Activated gamma-delta T cell treated with anti-CD3 and anti-CD28 coated beads, Interleukin-2, amount 50 U/mL, for 16 hours (primary cell): ENCODE data around the gene USP5.
A peak's percentile ranks its signal among the peaks of the same experiment; 100 is the strongest.
"Not testable (repeated sequence)": the region's sequence is repeated elsewhere in the genome, so short reads cannot be mapped to it uniquely, and the experiment has no call there.

Source experiments
- DNase-seq: peaks from one replicate; pipeline ENCODE4 v3.0.0-alpha.2; 2020; ENCODE audit warnings: low read depth

The USP5 gene

DNA sequence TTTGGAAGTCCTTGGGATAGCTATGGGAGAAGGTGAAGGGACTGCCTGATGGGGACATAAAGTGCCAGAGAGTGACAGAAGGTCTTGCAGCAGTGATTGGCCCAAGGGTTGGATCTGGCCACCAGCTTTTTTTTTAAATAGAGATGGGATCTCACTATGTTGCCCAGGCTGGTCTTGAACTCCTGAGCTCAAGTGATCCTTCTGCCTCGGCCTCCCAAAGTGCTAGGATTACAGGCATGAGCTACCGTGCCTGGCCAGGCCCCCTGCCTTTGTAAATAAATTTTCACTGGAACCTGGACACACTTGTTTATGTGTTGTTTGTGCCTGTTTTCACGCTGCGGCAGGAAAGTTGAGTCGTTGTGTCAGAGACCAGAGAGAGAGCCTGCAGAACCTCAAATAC lies 13.4 kb downstream of the USP5 start:
- DNase-seq = not testable (repeated sequence)

DNA sequence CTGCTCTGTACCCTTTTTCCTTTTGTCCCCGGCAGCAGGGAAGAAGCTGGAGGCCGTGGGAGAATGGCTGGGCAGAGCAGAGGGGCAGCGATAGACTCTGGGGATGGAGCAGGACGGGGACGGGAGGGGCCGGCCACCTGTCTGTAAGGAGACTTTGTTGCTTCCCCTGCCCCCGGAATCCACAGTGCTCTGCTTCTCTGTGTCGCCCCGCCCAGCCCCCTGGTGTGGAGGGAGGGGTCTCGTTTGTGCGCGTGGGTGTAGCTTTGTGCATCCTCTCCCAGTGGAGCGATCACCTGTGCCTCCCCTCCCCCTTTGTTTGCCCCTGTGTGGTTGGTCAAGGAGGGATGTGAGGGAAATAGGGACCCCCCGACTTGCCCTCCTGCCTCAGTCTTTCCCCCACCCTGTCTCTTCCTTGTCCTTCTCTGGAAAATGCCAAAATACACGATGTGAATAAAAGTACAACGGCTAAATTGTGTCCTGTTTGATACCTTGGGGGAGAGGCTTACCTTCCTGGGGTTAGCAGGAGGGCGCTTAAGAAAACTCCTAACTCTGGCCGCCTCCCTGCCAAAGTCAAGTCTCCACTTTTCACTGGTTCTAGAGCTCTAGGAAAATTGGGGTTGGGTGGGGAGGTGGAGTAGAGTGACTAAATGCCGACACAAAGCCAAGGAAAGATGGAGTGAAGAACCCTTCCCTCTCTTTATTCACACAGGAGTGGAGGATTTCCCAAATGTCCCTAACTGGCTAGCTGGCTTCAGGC lies 14.4 kb downstream of the USP5 start:
- DNase-seq = no peak

DNA sequence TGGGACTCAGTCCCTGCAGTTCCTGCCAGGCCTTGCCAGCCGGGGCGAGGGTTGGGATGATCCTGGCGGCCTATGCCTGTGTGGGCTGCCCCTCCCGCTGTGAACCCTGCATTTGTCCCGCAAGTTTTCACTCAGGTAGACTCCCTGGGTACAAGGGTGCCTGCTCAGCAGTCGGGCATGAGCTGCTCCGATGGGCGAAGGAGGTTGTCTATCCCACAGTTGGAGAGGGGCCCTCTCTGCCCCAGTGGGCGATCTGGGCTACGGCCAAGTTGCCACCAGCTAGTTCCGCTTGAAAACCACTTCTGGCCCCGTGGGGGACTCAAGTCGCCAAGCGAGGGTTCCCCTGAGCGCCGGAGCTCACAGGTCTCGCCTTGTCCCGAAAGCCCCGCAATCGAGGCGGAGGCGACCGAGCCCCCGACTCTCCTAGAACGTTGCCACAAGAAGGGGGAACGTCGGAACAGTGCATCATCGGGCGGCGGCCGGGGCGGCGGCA lies 15.0 kb downstream of the USP5 start:
- no peak for DNase-seq

DNA sequence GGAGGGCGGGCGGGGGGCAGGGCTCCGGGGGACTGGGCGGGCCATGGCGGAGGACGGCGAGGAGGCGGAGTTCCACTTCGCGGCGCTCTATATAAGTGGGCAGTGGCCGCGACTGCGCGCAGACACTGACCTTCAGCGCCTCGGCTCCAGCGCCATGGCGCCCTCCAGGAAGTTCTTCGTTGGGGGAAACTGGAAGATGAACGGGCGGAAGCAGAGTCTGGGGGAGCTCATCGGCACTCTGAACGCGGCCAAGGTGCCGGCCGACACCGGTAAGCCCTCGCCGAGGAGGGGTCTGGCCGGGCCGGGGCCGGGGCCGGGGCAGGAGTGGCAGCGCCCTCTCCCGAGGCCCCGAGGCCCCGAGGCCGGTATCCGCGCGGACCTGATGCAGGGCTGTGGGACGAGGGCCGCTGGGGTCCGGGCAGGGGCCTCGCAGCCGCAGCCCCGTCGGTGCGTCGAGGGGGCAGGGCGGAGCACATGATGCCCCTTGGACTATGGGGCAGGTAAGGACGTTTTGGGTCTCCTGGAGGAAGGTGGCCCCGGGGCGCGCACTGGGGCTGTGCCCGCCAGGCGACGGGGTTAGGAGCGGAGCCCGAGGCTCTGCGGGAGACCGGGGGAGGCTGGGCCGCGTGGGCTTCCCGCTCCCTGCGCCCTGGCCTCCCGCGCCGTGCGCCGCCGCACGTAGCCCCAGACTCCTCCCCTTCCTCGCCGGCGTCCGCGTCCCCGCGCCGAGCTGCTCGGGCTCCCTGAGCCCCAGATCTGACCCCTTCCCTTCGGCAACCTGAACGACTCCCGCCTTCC lies 15.7 kb downstream of the USP5 start, which contains the start of gene TPI1:
TPI1 (plus strand) TSS at position 119 of the 798 bp plus-strand sequence; CDS start at position 155, 36 bp downstream.
- peak; percentile 60 for DNase-seq

DNA sequence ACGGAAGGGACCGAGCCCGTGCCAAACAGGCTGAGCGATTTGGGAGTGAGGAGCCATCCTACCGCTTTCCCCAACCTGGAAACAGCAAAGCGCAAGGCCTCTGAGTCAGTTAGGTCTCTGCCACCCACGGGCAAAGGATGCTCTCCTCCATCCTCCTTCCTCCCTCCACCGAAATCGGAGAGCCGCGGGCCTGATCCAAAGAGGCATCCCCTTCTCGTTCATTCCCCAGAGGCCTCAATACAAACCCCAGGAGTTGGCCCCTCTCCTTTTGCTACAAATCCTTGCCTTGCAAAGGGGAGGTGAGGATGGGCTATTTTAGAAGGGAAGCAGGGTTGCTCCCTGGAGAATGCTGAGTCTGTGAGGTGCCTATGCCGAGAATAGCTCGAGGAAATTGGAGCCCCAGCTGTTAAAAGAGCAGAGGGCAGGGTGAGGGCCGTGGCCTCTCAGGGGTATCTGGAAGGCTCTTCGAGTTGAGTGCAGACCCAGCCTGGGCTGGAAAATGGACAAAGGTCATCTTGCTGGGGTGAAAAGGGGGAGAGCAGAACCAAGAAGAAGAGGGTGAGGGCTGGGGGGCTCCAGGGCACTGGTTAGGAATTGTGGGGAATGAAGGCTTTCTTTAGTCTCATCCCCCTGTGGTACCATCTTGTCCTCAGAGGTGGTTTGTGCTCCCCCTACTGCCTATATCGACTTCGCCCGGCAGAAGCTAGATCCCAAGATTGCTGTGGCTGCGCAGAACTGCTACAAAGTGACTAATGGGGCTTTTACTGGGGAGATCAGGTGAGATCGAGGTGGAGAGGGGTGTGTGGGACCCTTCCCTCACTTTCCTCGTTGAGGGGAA lies 16.5 kb downstream of the USP5 start:
- DNase-seq = no peak

DNA sequence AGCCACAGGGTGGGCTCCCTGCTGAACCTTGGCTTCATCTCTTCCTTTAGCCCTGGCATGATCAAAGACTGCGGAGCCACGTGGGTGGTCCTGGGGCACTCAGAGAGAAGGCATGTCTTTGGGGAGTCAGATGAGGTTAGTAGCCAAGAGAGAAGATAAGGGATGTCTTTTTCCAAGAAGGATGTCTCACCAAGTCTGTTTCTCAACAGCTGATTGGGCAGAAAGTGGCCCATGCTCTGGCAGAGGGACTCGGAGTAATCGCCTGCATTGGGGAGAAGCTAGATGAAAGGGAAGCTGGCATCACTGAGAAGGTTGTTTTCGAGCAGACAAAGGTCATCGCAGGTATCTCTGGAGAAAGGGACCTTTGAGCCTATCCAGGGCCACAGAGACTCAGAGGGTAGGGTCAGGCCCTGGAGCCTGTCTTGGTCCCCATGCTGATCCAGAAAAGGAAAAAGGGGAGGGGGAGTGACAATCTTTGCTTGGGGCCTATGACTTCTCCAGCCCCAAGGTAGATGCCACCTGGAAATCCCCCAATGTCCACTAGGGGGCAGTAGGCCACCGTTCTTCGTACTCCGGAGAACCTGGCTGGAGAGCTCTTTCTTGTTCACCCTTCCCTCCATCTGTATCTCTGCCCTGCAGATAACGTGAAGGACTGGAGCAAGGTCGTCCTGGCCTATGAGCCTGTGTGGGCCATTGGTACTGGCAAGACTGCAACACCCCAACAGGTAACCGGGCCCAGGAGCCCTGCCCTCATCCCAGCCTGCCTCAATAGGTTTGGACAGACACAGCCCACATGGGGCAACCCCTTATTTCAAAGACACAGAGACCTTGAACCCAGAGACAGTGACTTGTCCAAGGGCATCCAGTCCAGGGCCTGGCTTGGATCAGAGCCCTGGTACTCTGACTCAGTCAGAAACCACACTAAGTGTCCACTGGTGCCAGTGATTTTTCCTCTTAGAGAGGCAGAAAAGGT lies 17.4 kb downstream of the USP5 start:
- peak; percentile 80 for DNase-seq

DNA sequence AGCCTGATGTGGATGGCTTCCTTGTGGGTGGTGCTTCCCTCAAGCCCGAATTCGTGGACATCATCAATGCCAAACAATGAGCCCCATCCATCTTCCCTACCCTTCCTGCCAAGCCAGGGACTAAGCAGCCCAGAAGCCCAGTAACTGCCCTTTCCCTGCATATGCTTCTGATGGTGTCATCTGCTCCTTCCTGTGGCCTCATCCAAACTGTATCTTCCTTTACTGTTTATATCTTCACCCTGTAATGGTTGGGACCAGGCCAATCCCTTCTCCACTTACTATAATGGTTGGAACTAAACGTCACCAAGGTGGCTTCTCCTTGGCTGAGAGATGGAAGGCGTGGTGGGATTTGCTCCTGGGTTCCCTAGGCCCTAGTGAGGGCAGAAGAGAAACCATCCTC lies 18.4 kb downstream of the USP5 start:
- DNase-seq = not testable (repeated sequence)

DNA sequence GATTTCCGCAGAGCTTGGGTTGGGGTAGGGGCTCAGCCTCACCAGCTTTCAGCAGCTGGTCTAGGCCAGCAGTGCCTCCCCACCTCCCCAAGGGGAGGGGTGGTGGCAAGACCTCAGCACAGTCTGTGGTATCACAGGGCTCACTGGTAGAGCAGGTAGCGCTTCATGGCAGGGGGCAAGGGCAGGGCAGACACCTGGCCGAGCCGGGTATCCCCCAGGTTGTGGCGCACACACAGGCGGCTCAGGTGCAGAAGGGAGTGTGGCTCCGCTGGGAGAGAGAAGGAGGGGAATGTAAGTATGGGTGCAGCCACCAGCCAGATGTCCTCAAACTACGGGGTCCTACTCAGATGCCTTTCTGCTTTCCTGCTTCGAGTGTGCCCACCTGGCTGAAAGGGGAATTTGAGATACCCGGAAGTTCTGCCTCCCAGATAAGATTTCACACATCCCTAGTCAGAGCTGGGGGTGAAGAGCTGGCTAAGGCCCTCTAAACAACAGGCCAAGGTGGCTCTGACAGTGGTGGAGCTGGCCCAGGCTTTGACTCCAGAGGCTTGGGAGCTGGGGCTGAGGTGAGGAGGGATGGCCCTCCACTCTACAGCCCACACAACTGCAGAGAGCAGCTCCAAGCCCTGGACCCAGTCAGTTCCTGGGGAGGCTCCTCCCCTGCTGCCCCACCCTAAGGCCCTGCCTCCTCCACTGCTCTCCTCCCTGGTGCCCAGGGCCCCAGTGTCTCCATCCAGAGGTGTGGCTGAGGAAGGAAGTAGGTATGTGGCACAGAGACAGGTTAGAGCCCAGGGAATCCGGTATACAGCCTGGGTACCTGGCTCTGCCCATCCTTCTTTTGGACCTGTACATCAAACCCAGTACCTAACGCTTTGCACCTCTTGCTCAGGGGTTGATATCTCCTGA lies 19.4 kb downstream of the USP5 start:
- no peak for DNase-seq

DNA sequence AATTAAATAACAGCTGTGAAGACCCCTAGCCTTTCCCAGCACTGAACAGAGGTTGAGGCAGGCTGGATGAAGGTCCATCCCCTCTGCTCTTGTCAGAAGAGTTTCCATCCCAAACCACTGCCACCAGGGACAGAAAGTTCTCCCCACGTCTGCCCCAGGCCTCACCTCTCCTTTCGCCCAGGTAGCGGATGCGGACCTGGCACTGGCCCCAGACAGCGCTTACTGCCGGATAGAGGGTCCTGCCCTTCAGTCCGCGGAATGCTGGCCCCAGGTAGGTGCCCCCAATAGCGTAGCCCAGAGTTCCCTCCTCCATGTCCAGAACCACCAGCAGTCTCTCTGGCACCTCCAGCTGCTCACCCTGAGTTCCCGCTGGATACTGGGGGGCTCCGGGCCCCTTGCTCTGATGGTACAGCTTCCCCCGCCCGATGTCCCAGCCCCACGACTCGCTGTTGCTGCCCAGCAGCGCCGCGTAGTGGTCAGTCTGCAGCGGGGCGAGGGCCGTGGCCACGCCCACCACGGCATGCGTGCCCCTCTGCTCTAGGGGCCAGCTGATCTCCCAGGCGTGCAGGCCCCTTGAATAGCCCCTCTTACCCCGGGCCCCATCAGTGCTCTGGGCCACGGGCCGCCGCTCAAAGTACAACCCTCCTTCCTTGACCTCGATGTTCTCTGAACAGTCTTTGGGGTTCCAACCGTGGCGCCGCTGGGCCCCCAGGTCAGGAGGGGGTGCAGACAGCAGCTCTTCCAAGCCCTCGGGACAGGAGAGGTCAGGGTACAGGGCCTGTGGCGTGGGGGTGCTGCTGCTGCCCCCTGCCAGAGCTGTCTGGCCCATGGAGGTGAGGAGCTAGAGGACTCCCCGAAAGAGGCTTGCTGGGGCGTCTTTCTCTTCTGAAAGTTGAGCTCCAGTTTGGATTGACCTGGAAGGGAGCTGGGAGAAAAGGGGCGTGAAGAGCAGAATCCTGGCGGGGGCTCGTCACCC lies 20.4 kb downstream of the USP5 start:
- peak; percentile 71 for DNase-seq

DNA sequence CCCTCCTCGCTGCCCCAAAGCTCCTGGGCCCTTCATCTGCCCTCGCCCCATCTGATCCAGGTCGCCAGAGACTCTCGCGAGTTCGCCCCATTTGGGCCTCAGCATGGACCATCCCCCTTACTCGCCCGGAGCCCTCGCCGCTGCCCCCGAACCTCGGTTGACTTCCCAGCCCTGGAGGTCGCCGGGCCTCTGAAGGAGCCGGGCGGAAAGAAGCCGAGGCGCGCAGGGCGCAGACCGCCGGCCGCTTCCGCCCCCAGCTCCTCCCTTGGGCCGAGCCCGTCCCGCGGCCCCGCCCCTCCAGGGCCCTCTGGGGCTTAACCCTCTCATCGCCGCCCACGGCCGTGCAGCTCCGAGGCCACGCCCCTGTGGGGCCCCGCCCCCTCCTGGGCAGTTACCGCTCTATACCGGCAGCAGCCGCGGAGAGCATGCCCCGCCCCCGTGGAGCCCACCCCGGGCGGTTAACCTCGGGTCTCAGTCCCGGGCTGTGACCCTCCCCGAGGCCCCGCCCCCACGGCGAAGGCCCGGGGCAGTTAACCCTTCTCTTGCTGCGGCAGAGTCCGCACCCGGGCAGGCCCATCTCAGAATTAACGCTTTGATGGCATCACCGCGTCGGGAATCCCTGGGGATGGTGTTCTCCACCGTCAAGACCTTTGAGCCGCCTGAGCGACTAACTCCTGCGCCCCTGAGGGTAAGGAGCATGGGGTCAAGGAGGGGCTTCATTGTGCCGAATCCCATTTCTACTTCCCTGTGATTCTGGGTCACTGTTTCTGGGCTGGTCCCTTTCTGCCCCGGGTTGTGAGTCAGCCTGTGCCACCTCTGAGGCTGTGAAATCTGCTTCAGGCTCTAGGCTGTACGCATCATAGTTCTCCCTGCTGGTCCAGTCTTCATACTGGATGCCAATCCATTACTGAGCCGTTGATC lies 21.4 kb downstream of the USP5 start, which contains the start of gene SPSB2:
SPSB2 (minus strand) TSS at position 210 of the 921 bp plus-strand sequence. CDS start 402 bp downstream, outside the sequence.
- peak; percentile 99 for DNase-seq

DNA sequence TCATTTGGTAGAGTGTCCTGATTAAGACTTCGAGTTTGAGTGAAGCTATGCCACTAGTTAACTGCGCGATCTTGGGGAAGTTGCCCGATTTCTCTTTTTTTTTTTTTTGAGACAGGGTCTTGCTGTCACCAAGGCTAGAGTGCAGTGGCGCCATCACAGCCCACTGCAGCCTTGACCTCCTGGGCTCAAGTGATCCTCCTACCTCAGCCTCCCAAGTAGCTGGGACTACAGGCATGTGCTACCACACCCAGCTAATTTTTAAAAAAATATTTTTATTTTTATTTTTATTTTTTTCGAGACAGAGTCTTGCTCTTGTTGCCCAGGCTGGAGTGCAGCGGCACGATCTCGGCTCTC lies 22.0 kb downstream of the USP5 start:
- DNase-seq = not testable (repeated sequence)

DNA sequence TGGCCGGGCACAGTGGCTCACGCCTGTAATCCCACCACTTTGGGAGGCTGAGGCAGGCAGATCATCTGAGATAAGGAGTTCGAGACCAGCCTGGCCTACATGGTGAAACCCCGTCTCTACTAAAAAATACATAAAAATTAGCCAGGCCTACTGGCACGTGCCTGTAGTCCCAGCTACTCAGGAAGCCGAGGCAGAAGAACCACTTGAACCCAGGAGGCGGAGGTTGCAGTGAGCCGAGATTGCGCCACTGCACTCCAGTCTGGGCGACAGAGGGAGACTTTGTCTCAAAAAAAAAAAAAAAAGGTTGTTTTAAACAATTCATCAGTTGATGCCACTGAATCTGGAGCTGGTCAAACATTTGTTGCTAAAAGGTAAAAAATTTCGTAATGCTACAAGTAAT lies 27.9 kb downstream of the USP5 start:
- not testable (repeated sequence) for DNase-seq

DNA sequence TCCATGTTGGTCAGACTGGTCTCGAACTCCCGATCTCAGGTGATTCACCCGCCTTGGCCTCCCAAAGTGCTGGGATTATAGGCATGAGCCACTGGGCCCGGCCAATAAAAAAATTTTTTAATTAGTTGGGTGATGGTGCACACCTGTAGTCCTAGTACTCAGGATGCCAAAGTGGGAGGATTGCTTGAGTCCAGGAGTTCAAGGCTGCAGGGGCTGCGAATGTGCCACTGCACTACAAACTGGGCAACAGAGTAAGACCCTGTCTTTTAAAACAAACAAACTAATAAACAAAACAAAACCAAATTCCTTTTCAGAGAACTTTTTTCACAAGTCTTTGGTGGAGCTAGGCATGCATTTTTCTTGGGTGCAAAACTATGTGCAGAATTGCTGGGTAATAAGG lies 31.3 kb downstream of the USP5 start:
- no peak for DNase-seq

DNA sequence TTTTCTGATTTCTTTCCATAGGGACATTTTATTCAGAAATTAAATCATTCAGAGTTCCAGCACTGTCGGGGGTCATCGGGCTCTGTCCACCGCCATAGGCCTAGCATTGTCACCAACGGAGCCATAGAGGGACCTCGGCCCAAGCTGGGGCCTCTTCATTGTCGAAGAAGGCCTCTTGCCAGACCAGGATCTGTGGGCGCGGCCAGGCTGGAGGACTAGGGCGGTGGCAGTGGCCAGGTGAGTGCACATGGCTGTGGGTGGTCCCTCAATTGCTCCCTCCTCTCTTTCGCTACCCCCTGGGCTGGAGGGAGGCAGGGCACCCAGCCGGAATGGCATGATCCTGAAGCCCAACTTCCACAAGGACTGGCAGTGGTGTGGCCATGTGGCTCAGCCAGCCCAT lies 31.7 kb downstream of the USP5 start:
- DNase-seq = no peak

DNA sequence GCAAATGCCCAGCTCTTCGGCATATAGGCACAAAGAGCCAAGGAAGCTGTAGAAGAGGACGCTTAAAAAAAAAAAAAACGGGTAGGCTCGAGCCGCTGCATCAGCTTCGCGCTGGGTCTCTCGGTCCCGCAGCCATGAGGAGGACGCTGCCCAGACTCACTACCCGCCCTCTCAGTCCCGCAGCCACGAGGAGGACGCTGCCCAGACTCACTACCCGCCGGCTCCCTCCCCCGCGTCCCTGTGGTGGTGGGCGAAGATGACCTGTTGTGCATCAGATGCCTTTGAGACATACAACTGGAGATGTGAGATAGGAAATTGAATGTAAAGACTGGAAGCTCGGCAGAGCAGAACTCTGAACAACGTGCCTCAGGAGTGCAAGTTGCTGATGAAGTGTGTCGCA lies 32.6 kb downstream of the USP5 start:
- no peak for DNase-seq

DNA sequence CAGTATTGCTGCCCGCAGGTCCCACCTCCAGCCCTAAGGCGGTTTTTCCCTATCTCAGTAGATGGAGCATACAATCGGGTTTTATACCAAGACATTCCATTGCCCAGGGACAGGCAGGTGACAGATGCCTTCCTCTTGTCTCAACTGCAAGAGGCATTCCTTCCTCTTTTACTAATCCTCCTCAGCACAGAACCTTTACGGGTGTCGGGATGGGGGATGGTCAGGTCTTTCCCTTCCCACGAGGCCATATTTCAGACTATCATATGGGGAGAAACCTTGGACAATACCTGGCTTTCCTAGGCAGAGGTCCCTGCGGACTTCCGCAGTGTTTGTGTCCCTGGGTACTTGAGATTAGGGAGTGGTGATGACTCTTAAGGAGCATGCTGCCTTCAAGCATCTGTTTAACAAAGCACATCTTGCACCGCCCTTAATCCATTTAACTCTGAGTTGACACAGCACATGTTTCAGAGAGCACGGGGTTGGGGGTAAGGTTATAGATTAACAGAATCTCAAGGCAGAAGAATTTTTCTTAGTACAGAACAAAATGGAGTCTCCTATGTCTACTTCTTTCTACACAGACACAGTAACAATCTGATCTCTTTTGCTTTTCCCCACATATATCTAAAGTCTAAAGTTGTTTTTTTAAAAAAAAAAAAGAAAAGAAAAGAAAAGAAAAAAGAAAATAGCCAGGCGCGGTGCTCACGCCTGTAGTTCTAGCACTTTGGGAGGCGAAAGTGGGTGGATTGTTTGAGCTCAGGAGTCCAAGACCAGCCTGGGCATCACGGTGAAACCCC lies 34.5 kb downstream of the USP5 start:
- not testable (repeated sequence) for DNase-seq

DNA sequence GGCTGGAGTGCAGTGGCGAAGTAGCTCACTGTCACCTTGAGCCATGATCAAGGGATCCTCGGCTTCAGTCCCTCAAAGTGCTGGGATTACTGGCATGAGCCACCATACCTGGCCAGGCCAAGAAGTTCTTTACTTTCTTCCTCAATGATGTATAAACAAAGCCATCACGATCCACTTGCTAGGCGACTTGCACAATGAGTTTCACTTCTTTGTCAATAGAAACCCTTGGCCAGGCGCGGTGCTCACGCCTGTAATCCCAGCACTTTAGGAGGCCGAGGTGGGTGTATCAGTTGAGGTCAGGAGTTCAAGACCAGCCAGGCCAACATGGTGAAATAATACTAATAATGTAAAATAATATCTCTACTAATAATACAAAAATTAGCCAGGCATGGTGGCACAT lies 35.5 kb downstream of the USP5 start:
- DNase-seq = no peak
